Measurements from ENCODE around the gene PHF3.
"Not testable (repeated sequence)": the region's sequence is repeated elsewhere in the genome, so short reads cannot be mapped to it uniquely, and the experiment has no call there.

Gene PHF3

DNA sequence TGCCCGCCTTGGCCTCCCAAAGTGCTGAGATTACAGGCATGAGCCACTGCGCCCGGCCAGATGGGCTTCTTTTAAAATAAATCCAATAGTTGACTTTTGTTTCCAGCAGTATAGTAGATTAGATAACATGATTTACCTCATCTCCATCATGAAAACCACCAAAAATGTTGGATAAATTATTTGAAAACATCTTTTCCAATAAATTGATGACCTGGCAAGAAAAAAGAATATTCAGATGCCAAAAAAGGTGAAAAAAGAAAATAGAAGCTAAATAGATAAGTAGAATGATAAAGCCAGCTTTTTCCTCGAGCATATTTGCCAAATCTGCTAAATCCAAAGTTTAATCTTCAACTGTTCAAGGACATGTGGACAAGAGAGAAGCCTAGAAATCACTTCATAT lies 109.2 kb downstream of the PHF3 start:
- Histone ChIP-seq H3K27ac (no peak overlapping the region), H3K4me3 (no peak overlapping the region)
- DNase-seq (ENCODE audit: low spot score): no peak
- TF ChIP-seq, protein P1, sequence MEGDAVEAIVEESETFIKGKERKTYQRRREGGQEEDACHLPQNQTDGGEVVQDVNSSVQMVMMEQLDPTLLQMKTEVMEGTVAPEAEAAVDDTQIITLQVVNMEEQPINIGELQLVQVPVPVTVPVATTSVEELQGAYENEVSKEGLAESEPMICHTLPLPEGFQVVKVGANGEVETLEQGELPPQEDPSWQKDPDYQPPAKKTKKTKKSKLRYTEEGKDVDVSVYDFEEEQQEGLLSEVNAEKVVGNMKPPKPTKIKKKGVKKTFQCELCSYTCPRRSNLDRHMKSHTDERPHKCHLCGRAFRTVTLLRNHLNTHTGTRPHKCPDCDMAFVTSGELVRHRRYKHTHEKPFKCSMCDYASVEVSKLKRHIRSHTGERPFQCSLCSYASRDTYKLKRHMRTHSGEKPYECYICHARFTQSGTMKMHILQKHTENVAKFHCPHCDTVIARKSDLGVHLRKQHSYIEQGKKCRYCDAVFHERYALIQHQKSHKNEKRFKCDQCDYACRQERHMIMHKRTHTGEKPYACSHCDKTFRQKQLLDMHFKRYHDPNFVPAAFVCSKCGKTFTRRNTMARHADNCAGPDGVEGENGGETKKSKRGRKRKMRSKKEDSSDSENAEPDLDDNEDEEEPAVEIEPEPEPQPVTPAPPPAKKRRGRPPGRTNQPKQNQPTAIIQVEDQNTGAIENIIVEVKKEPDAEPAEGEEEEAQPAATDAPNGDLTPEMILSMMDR (IDR thresholded peaks at IDR 0.05): no peak

- H3K4me3 ChIP-seq: no peak overlapping the region
- DNase-seq (ENCODE audit: low spot score): no peak
- TF ChIP-seq, protein P1 (IDR thresholded peaks at IDR 0.05): no peak
- no peak overlapping the region for H3K27ac ChIP-seq
These were observed 110.2 kb downstream of the PHF3 start for GRCh38 chr6:63745784-63746183.

DNA sequence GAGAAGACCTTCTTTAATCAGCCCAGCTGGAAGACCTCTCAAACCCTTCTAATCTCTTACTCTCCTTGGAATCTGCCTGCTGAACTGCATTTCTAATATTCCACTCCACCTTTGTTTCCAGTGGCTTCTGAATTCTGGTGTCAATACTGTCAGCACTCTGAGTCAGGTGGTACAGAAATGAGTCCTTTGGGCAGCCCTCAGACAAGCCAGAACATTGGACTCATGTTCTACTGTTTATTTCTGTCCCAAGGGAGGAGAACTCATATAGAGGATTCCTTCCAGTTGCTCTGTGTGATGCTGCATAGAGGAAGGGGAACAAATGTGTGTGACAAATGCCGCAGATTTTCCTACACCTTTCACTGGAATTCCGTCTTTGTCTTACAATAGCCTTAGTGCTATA lies 114.8 kb downstream of the PHF3 start:
- no peak overlapping the region for H3K27ac ChIP-seq
- DNase-seq (ENCODE audit: low spot score): no peak
- TF ChIP-seq, protein P1 (IDR thresholded peaks at IDR 0.05): no peak
- H3K4me3 ChIP-seq: no peak overlapping the region

- H3K27ac ChIP-seq; H3K4me3 ChIP-seq; DNase-seq (ENCODE audit: low spot score): not testable (repeated sequence)
These were observed 121.7 kb downstream of the PHF3 start for GRCh38 chr6:63757275-63757674.

DNA sequence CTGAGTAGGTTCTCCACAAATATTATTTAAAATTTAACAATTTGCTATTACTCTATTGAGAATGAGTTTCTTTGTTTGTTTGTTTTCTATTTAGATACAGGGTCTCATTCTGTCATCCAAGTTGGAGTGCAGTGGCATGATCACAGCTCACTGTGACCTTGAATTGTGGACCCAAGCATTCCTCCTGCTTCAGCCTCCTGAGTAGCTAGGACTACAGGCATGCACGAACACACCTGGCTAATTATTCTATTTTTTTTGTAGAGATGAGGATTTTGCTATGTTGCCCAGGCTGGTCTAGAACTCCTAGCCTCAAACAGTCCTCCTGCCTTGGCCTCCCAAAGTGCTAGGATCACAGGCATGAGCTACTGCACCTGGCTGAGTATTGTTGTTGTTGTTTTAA lies 122.2 kb downstream of the PHF3 start:
- Histone ChIP-seq H3K27ac (no peak overlapping the region), H3K4me3 (no peak overlapping the region)
- DNase-seq (ENCODE audit: low spot score): no peak
- TF ChIP-seq, protein P1 (IDR thresholded peaks at IDR 0.05): no peak

DNA sequence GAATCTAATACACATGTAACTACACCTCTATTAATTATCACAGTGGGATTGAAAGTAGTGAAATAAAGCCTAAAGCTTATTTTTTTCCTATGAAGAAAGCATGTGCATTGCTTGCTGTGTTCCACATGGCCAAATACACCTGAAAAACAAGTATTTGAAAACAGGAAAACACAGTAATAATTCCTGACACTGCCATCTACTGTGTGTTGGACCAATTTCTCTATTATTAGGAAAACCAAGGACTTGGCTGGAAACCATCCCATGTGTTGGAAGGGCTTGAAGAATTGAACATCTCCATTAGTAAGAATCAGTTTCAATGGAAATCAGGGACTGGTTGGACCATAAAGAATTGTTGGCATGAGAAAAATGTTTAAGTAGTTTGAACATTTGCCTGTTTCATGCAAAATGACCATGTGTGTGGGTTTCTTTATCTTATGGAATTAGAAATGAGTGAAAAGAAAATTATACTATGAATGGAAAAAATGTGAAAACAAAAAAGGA lies 124.1 kb downstream of the PHF3 start:
- no peak overlapping the region for H3K27ac ChIP-seq
- DNase-seq (ENCODE audit: low spot score): no peak
- TF ChIP-seq, protein P1 (IDR thresholded peaks at IDR 0.05): no peak
- no peak overlapping the region for H3K4me3 ChIP-seq

- TF ChIP-seq, protein P1 (IDR thresholded peaks at IDR 0.05): no peak
- no peak overlapping the region for H3K27ac ChIP-seq
- DNase-seq (ENCODE audit: low spot score): no peak
- no peak overlapping the region for H3K4me3 ChIP-seq
These were observed 124.6 kb downstream of the PHF3 start for GRCh38 chr6:63760199-63760598.

All from coronary artery (tissue), 2 donors.